ELF-1 (cell line): ENCODE measurements around the gene NFASC.
A peak's percentile ranks its signal among the peaks of the same experiment; 100 is the strongest.

Experiments
- DNase-seq: peaks from one replicate; pipeline ENCODE4 v3.0.0-alpha.2; 2016; ENCODE audit warnings: low read depth, low spot score

NFASC gene

GRCh38 chr1:205061227-205061626, 190.6 kb downstream of the NFASC start:
- no peak for DNase-seq

- peak; percentile 91 for DNase-seq
Observed at GRCh38 chr1:205061665-205062069, 191.0 kb downstream of the NFASC start.

- DNase-seq: no peak
Observed at GRCh38 chr1:205062319-205062718, 191.7 kb downstream of the NFASC start.

- DNase-seq: no peak
Observed at GRCh38 chr1:205062895-205063294, 192.2 kb downstream of the NFASC start.

GRCh38 chr1:205064301-205064700, 193.6 kb downstream of the NFASC start:
- no peak for DNase-seq

- DNase-seq: no peak
Observed at GRCh38 chr1:205064741-205065316, 194.2 kb downstream of the NFASC start.

GRCh38 chr1:205065666-205066065, 195.0 kb downstream of the NFASC start:
- no peak for DNase-seq

GRCh38 chr1:205066141-205066818, 195.6 kb downstream of the NFASC start:
- no peak for DNase-seq

- no peak for DNase-seq
Observed at GRCh38 chr1:205067031-205067430, 196.4 kb downstream of the NFASC start.

- no peak for DNase-seq
Observed at GRCh38 chr1:205068001-205068400, 197.3 kb downstream of the NFASC start.

GRCh38 chr1:205068457-205069040, 197.9 kb downstream of the NFASC start:
- no peak for DNase-seq

GRCh38 chr1:205069371-205070125, 198.9 kb downstream of the NFASC start:
- no peak for DNase-seq

- DNase-seq: no peak
Observed at GRCh38 chr1:205071028-205071409, 200.4 kb downstream of the NFASC start.

- no peak for DNase-seq
Observed at GRCh38 chr1:205071801-205072200, 201.1 kb downstream of the NFASC start.

- no peak for DNase-seq
Observed at GRCh38 chr1:205072286-205072685, 201.6 kb downstream of the NFASC start.
